B cell (primary cell): ENCODE data around the gene ACBD3. TPM values are rescaled to one million over a fixed set of nuclear protein-coding genes. Genes with fewer than 3 reads are reported as not detected.

Experiments used
- ATAC-seq: fragments of 200-7000 bp; cut with Tn5 transposase; one replicate; pipeline ENCODE4 v1.10.0; 2021; ENCODE audit warnings: low read depth, mild to moderate bottlenecking, moderate number of reproducible peaks, moderate library complexity
- CTCF ChIA-PET: fragments of 350-600 bp; sonication (Branson Sonifier 250); formaldehyde crosslinking; loops from one replicate; lab custom pipeline; 2021; ENCODE audit warnings: antibody characterized with exemption, inconsistent platforms; lab: Charles Lee
- POLR2A ChIA-PET: fragments of 350-600 bp; sonication (Branson Sonifier 250); formaldehyde crosslinking; loops from one replicate; lab custom pipeline; 2021; ENCODE audit warnings: antibody characterized with exemption; lab: Charles Lee
- DNase-seq: peaks from one replicate; pipeline ENCODE4 v3.0.0; 2013
- H2AFZ ChIP-seq: 2 replicates; pipeline ENCODE4 v1.6.1; 2012; ENCODE audit warnings: mild to moderate bottlenecking, low read depth, low read length; ENCODE audit not compliant: insufficient read depth, poor library complexity, severe bottlenecking
- H3K27ac ChIP-seq, 2 donors: 1 replicate in 1 of 2; 2 replicates in 1 of 2; pipeline ENCODE4 v1.5.1; 2012 to 2013; ENCODE audit warnings: low read length in 2 of 2, mild to moderate bottlenecking in 2 of 2, moderate library complexity in 1 of 2
- H3K27me3 ChIP-seq, 4 experiments: fragments of 200-600 bp in 1 of 4; sonication (generic) in 1 of 4; replicated peaks in 1 of 4; 1 replicate in 2 of 4; 2 replicates in 2 of 4; pipeline versions ENCODE4 v1.6.1 to v1.7.0; 2013 to 2016; ENCODE audit warnings: low read length in 3 of 4, mild to moderate bottlenecking in 2 of 4, mixed read lengths in 1 of 4, moderate library complexity in 1 of 4; ENCODE audit not compliant: insufficient read depth in 4 of 4, control insufficient read depth in 3 of 4; ENCODE audit errors: control extremely low read depth in 1 of 4
- H3K36me3 ChIP-seq, 2 experiments: replicated peaks in 1 of 2; 1 replicate in 1 of 2; 2 replicates in 1 of 2; pipeline versions ENCODE4 v1.6.1 to v1.7.1; 2013; ENCODE audit warnings: low read length in 1 of 2; ENCODE audit not compliant: insufficient read depth in 2 of 2, control insufficient read depth in 1 of 2; ENCODE audit errors: control extremely low read depth in 1 of 2, extremely low read depth in 1 of 2
- H3K4me1 ChIP-seq, 2 donors: fragments of 200-600 bp in 1 of 2; sonication (generic) in 1 of 2; 1 replicate in 1 of 2; 2 replicates in 1 of 2; pipeline versions ENCODE4 v1.5.1 to v1.6.1; 2013 to 2017; ENCODE audit warnings: low read length in 2 of 2; ENCODE audit not compliant: control insufficient read depth in 2 of 2, insufficient read depth in 2 of 2
- H3K4me2 ChIP-seq: replicated peaks from 2 replicates; pipeline ENCODE3; 2012; ENCODE audit warnings: mild to moderate bottlenecking, low read depth, low read length; ENCODE audit not compliant: poor library complexity, severe bottlenecking
- H3K4me3 ChIP-seq, 5 experiments: fragments of 200-600 bp in 1 of 5; sonication (generic) in 1 of 5; 1 replicate in 3 of 5; 2 replicates in 2 of 5; pipeline versions ENCODE4 v1.5.1 to v1.7.0; 2011 to 2016; ENCODE audit warnings: low read length in 4 of 5, mild to moderate bottlenecking in 4 of 5, low read depth in 2 of 5, control low read depth in 1 of 5, moderate library complexity in 1 of 5; ENCODE audit not compliant: insufficient read depth in 1 of 5; ENCODE audit errors: control extremely low read depth in 1 of 5, extremely low read depth in 1 of 5
- H3K79me2 ChIP-seq: fragments of 200-600 bp; sonication (generic); one replicate; pipeline ENCODE4 v1.6.0; 2016; ENCODE audit warnings: low read length; ENCODE audit not compliant: control insufficient read depth, insufficient read depth
- H3K9ac ChIP-seq: fragments of 200-600 bp; sonication (generic); 2 replicates; pipeline ENCODE4 v1.6.1; 2017; ENCODE audit warnings: mild to moderate bottlenecking, low read length, moderate library complexity
- H3K9me3 ChIP-seq, 3 donors: one replicate each; pipeline versions ENCODE4 v1.6.1 to v1.7.1; 2013; ENCODE audit warnings: low read length in 2 of 3; ENCODE audit not compliant: control insufficient read depth in 2 of 3, insufficient read depth in 1 of 3; ENCODE audit errors: control extremely low read depth in 1 of 3
- H4K20me1 ChIP-seq: 2 replicates; pipeline ENCODE4 v1.6.0; 2012; ENCODE audit warnings: mild to moderate bottlenecking, low read length; ENCODE audit not compliant: insufficient read depth, control insufficient read depth, poor library complexity, severe bottlenecking
- H3K27ac Mint-ChIP-seq: one replicate; pipeline ENCODE4 v1.8.0; 2021; ENCODE audit warnings: mixed read lengths
- H3K27me3 Mint-ChIP-seq: one replicate; pipeline ENCODE4 v1.8.0; 2021; ENCODE audit warnings: mixed read lengths
- H3K4me1 Mint-ChIP-seq: one replicate; pipeline ENCODE4 v1.8.0; 2021; ENCODE audit warnings: mixed read lengths
- H3K4me3 Mint-ChIP-seq: one replicate; pipeline ENCODE4 v1.8.0; 2021; ENCODE audit warnings: mixed read lengths
- H3K9me3 Mint-ChIP-seq: one replicate; pipeline ENCODE4 v1.8.0; 2022; ENCODE audit warnings: mixed read lengths; ENCODE audit not compliant: insufficient read depth
- EZH2 ChIP-seq: IDR thresholded peaks from 2 replicates; pipeline ENCODE4 v1.6.1; 2012; ENCODE audit warnings: borderline replicate concordance, low read depth, mild to moderate bottlenecking, moderate library complexity, low read length; ENCODE audit not compliant: insufficient read depth, poor library complexity, severe bottlenecking
- WGBS: methylation state at CpG from one replicate; pipeline ENCODE4 v1.1.5; 2013; ENCODE audit warnings: missing lambda C conversion rate; ENCODE audit not compliant: insufficient coverage; 5-methylcytosine and 5-hydroxymethylcytosine counted together
- intact Hi-C: fragments of 100-400 bp; cut with micrococcal nuclease; formaldehyde crosslinking; loops from one replicate; pipeline ENCODE4 v1.10.0; 2022
- polyA plus RNA-seq: library from polyadenylated mRNA; depleted of rRNA; stranded (reverse); fragments of >200 nt; gene quantifications from 2 replicates; pipeline ENCODE4 v1.2.3, GENCODE V29; 2012
- total RNA-seq, 2 donors: library from RNA; stranded (reverse); fragments of 120-200 nt in 1 of 2; gene quantifications; 1 replicate in 1 of 2; 2 replicates in 1 of 2; pipeline versions ENCODE4 v1.2.3 to v1.2.4, GENCODE V29; 2013 to 2022
- TF ChIP-seq, protein P1 (sequence below): fragments of 200-600 bp; IDR thresholded peaks from one replicate; pipeline ENCODE4 v1.8.0; 2022; ENCODE audit warnings: antibody characterized with exemption, mild to moderate bottlenecking

Gene ACBD3
- total and polyA plus RNA-seq, 2 donors (not counting 1 experiment from before 2014, with no cell fraction given) = 16.2 to 60.6 TPM

DNA sequence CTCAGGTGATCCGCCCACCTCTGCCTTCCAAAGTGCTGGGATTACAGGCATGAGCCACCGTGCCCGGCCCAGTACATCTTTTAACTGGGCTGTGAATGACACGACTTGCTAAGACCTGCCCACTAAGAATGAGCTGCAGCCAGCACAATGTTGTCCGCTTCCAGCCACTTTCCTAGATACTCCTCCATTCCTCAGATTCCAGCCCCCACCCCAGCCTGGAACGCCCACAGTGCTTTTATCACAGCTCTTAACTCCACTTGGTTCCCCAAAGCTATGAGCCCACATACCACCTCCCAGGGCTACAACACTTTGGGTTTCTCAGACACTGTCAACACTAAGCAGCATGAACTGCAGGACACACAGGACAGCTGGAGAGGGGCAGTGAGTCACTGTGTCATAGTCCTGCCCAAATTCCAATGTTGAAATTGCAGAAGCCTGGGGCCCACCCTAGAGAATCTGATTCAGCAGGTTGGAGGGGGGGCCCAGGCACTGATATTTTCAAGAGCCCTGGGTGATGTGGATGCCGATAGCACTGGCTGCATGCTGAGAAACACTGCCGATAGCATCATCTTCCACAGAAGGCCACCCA is 58.0 kb downstream of the ACBD3 start:
- no peak for ATAC-seq
- Histone ChIP-seq H3K27me3 (no peaks in the 10 kb centered on the region), H3K4me3 (no peak overlapping the region), H3K27ac (peak overlapping the region; percentile 94 to 97), H3K4me2 (peak overlapping the region; percentile 84), H3K36me3 (no peaks in the 10 kb centered on the region), H2AFZ (no peak overlapping the region), H3K4me1 (peaks cover 96 to 100% of the 10 kb centered on the region in 2 donors), H3K9ac (peak overlapping the region; percentile 62), H4K20me1 (no peaks in the 10 kb centered on the region), H3K9me3 (peaks cover 0 to 35% (median 6%) of the 10 kb centered on the region in 3 donors), H3K79me2 (peaks cover 14% of the 10 kb centered on the region)
- H3K27me3 Mint-ChIP-seq = no peaks in the 10 kb centered on the region
- H3K27ac Mint-ChIP-seq = peak overlapping the region; percentile 100
- no peak for TF ChIP-seq EZH2
- TF ChIP-seq, protein P1, sequence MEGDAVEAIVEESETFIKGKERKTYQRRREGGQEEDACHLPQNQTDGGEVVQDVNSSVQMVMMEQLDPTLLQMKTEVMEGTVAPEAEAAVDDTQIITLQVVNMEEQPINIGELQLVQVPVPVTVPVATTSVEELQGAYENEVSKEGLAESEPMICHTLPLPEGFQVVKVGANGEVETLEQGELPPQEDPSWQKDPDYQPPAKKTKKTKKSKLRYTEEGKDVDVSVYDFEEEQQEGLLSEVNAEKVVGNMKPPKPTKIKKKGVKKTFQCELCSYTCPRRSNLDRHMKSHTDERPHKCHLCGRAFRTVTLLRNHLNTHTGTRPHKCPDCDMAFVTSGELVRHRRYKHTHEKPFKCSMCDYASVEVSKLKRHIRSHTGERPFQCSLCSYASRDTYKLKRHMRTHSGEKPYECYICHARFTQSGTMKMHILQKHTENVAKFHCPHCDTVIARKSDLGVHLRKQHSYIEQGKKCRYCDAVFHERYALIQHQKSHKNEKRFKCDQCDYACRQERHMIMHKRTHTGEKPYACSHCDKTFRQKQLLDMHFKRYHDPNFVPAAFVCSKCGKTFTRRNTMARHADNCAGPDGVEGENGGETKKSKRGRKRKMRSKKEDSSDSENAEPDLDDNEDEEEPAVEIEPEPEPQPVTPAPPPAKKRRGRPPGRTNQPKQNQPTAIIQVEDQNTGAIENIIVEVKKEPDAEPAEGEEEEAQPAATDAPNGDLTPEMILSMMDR = no peak
- H3K4me3 Mint-ChIP-seq = peak overlapping the region; percentile 90
- no peaks in the 10 kb centered on the region for H3K9me3 Mint-ChIP-seq
- H3K4me1 Mint-ChIP-seq = peaks cover 92% of the 10 kb centered on the region
- CTCF ChIA-PET = interaction anchor here (0.7 to 7.1 kb wide), 10 partner anchors 8 to 279 kb away, joined by 3 to 402 read pairs (median 52); partner anchors contain the start of genes ACBD3 and PARP1
- POLR2A ChIA-PET = interaction anchor here (0.7 to 3.3 kb wide), 13 partner anchors 9 to 68 kb away, joined by 3 to 17 read pairs (median 4); partner anchors contain the start of genes ACBD3 and H3-3A
- intact Hi-C loops = loop anchor here (5.0 kb wide), 1 partner anchor 34 kb away; no protein-coding TSS in a partner anchor
- 91% methylated on average over 6 of the region's 8 CpGs for WGBS
- no peak for DNase-seq
